DOHH2 (cell line): ENCODE data around the gene KCND1.

ENCODE experiments used
- CTCF ChIP-seq: fragments of 200-600 bp; sonication (generic); IDR thresholded peaks from one replicate; pipeline ENCODE4 v1.5.1; 2014; ENCODE audit warnings: antibody characterized with exemption, mild to moderate bottlenecking, low read depth, low read length; ENCODE audit not compliant: poor library complexity, severe bottlenecking
- EZH2phosphoT487 ChIP-seq: fragments of 200-600 bp; sonication (generic); IDR thresholded peaks from 2 replicates; pipeline ENCODE4 v1.6.1; 2017; ENCODE audit warnings: borderline replicate concordance, mild to moderate bottlenecking, antibody characterized with exemption, low read length, moderate library complexity, mixed read lengths

DNA sequence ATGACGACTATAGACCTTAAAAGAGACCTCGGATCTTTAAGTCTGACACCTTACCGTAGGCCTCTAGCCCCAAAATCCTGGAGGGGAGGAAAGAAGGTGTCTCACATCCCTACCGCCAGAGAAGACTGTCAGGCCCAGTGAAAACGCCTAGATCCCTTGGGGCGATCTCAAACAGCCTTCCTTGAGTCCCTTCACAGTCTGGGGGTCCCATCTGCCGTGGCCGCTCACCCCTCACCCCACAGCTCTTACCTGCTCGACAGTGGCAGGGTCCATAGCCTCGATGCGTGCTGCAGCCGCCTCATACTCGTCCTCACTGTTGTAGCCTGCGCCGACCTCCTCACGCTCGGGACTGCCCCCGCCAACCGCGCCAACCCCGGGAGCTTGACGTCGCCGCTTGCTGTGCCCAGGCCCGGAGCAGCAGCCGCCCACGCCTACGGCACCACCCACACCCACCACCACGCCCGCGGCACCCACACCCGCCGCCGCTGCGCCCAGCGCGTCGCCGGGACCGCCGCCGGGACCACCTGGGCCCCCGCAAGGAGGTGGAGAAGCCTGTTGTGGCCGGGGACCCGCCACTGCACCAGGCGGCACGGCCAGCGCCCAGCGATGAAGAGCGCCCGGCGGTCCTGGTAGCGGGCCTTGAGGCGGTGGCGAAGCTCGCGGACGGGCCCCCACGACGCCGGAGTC, 14.8 kb downstream of the KCND1 start:
- no peak for TF ChIP-seq CTCF
- no peak for TF ChIP-seq EZH2phosphoT487
